ENCODE data around the gene TMEM139. TPM values are rescaled to one million over a fixed set of nuclear protein-coding genes. Genes with fewer than 3 reads are reported as not detected.

The TMEM139 gene
- total RNA-seq (2014; rRNA removed; shearing (Covaris generic)), result 4.0 and 7.3 TPM in 2 replicates
- polyA plus RNA-seq (2014; cell fraction: nucleus; rRNA removed), result 12.7 and 13.7 TPM in 2 replicates

DNA sequence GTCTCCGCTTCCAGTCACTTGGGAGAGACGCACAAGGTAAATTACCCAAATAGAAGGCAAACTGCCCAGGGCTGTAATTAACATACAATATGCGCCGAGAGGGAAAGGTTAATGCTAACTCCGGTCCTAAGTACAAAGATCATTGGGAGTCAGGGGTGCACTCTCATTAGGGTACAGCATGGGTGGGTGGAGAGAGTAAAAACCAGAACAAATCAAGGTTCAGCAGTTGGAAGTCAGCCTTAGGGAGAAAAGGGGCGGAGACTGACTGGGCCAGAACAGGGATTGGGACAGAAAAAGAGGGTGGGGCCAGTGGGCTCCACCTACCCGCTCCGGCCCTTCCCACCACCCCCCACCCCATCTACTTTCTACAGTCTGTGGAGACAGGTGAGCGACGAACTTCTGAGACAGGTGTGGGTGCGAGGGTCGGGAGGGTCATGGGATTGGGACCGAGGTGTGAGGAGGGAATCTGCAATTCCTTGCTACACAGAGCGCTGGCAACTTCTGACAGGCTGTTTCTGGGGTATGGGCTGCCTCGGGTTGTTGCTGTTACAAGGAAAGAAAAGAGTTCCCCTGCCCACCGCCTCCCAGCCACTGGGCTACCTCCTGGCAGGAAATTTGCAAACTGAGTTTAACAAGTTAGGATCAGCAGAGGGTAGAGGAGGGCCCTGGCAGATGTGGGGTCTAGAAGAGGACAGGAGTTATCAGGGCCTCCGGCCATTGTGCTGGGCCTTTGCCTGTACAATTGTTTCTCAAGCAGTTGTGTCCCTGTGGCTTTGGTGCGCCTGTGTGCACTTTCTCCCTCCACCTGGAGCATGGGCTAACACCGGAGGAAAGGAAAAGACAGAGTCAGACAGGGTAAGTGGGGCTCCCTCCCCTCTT, at the start of gene TMEM139:
TMEM139 (plus strand) TSS at position 368 of the 879 bp plus-strand sequence. CDS start 1,000 bp downstream, outside the sequence.
- DNase-seq (ENCODE audit: extremely low read depth, low read depth), result peak; percentile 26

DNA sequence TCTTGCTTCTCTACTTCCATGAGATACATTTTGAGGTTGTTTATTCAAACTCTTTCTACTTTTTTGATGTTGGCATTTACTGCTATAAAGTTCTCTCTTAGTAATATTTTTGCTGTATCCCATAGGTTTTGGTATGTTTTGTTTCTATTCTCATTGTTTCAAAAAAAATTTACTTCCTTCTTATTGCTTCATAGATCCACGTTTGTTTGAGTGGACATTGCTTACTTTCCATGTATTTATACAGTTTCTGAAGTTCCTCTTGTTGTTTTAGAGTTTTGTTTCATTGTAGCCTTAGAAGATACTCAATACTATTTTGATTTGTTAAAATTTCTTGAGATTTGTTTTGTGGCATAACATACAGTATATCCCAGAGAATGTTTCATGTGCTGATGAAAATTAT, 49.2 kb upstream of the TMEM139 start:
- DNase-seq (ENCODE audit: extremely low read depth, low read depth), result no peak

DNA sequence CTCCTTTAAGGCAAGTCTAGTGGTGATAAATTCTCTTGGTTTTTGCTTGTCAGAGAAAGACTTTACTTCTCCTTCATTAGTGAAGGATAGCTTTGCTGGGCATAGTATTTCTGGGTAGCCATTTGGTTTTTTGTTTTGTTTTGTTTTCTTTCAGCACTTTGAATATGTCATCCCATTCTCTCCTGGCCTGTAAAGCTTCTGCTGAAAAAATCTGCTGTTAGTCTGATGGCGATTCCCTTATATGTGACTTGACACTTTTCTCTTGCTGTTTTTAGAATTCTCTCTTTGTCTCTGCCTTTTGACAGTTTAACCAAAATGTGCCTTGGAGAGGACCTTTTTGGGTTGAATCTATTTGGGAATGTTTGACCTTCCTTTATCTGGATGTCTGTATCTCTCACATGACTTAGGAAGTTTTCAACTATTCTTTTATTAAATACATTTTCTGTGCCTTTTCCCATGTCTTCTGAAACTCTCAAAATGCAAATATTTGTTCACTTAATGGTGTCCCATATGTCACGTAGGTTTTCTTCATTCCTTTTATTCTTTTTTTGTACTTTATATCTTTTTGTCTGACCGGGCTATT, 48.3 kb upstream of the TMEM139 start:
- DNase-seq (ENCODE audit: extremely low read depth, low read depth), result no peak

DNA sequence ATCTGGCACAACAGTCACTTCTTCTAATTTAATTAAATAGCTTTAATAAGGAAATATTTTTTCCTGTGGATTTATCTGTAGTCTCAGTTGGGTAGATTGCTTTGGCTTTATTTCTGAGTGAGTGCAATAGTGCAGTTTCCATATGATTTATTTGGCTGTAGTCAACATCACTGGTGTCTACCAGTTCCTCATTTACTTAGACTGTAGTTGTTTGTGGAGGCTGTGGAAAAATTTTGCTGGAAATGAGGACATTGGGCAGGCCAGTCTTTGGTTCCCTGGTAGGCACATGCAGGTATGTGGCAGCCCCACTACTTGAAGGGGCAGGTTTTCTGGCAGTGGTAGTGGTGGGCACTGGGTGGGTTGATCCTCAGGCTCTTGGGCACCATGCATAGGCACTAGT, 47.4 kb upstream of the TMEM139 start:
- no peak for DNase-seq (ENCODE audit: extremely low read depth, low read depth)

DNA sequence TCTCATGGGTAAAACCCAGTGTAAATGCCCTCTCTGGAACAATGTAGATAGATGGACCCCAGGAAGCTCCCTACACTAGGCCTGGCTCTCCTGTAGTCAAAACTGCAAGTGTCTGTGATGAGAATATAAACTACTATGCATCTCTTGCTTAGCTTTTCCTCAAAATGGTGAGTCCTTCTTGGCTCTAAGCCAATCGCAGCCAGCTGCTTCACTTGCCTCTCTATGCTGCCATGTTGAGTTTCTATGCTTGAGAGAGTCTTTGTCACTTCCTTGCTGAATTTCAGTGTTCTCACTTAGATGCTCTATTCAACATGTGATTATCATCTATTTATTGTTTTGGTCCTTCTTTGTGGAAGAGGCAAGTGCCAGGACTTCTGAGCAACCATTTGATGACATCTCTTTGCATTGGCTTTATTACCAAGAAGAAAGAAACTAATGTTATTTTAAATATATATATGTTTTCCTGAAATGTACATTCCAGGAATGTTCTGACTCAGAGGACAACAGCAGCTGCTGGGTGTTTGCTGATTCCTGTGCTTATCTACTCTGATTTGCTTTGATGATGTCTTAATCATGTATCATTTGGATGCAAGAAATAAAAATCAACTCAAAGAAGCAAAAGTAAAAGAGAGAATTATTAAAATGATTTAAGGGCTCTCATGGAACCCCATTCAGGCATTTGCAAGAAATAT, 46.3 kb upstream of the TMEM139 start:
- DNase-seq (ENCODE audit: extremely low read depth, low read depth), result no peak

DNA sequence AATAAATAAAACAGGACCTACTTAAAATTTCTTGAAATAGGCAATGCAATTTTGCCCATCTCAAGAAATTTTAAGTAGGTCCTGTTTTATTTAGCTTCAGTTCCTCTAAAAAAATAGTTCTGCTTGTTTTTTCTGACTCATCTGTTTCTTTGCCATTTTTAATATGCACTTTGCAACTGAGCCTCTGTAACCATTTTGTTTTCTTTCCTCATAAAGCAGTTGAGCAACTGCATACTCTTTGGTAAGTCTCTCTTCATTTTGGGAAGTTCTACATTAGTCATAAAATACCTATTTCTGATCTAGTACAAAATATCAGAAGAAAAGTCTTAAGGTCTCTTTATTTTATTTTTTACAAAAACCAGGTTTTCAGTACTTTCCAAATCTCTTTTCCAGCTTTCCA, 44.9 kb upstream of the TMEM139 start:
- DNase-seq (ENCODE audit: extremely low read depth, low read depth), result no peak

DNA sequence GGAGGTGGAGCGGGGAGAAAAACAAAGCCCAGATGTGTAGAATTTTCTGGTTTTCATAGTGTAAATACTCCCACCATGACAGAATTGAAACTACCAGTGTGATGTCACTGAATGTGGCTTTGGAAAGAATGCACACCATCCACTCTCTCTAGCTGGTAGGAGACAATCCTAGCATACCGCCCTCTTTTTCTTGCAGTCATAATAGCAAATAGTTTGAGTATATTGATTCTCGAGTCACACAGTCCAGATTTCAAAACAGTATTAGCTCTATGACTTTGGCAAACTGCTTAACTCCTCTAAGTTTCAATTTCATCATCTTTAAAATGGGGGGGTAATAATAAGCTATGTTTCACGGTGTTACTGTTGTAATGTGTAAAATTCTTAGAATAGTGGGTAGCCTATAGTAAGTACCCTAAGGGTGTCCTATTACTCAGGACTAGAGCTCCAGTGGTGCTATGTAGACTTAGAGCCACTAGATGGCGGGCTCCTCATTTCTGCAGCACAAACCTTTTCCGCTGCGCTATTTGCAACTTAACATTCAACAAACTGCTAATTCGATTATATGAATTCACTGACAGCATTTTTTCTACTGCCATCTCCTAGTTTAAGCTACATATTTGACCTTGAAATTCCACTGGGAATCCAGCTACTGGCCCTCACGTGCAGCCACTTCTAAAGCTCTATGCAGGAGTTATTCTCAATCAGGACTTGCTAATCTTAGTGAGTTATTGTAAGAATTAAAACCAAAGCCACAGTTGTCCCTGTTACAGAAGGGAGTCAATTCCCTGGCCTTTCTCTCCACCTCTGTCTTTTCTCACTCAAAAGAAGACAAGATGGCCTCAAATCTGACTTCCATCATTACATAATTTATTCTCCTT, 44.2 kb upstream of the TMEM139 start:
- peak; percentile 67 for DNase-seq (ENCODE audit: extremely low read depth, low read depth)

DNA sequence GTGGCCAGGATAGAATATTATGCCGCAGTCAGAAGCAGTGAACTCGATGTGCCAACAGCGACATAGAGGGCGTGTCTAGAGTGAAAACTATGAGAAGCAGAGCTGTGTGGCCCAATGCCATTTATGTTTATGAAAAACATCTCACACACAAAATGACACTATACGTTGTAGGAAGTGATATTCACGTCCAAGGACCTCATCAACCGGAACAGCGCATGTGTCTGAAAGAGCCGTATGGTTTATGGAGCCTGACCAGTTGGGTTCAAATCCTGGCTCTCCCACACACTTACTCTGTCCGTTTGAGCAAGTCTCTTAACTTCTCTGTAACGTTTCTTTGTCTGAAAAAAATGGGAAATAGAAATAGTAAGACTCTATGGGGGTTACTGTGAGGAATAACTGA, 42.5 kb upstream of the TMEM139 start:
- no peak for DNase-seq (ENCODE audit: extremely low read depth, low read depth)

DNA sequence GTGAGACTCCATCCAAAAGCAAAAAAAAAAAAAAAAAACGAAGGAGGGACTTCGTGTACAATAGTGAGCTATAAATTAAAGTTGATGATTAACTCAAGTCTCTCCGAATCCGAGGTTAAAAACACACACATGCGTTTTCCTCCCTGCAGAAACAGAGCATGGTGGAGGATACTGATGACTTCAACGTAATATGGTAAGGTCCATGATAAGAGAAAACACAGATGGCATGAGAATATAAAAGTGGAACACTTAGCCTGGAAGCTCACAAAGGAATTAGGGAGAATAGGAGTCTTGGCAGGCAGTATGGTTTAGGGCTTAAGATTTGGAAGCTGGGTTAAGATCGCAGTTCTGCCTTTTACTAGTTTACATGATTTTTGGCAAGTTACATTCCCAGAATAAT, 41.6 kb upstream of the TMEM139 start:
- no peak for DNase-seq (ENCODE audit: extremely low read depth, low read depth)

DNA sequence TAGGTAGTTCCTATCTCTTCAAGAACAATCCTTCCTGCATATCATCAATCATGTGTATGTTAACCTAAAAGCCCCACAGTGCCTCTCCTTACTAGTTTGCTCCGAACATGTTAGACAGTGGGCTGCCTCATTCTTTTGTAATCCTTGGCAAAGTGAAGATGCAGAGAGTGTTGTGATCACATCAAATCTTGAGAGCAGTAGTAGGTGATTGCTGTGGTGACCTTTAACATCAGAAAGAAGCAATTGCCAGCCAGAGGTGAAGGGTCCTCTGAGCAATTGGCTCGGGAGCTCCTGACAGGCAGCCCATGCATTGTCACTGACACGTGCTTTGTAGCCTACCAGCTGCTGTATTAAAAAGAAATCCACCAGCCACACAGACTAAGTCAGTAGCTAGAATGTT, 41.1 kb upstream of the TMEM139 start:
- DNase-seq (ENCODE audit: extremely low read depth, low read depth), result no peak

DNA sequence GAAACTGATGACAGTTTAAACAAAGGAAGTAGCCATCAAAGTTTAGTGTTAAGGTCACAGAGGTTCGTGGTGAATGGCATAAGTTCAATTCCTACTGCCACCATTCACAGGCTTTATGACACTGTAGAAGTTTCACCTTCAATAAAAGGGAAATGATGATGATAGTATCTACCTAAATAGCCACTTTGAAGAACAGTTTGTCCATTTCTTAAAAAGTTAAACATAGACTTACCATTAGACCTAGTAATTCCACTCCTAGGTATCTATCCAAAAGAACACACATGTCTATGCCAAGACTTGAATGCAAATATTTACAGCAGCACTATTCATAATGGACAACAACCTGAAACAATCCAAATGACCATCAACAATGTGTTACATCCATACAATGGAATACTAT, 40.4 kb upstream of the TMEM139 start:
- no peak for DNase-seq (ENCODE audit: extremely low read depth, low read depth)

DNA sequence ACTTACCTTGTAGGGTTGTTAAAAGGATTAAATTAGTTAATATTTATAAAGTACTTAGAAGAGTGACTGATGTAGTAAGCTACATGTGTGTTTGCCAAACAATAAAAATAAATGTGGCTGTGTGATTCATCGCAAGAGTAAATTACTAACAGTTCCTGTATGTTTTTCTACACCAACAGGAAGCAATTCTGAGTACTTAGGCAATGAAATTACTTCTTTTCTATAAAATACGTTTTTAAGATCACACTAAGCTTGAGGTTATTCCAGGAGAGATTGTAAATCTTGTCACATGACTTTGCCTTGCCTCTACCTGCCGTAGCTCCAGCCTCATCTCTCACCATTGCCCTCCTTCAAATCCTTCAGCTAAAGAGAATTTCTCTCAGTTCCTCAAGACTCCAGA, 39.6 kb upstream of the TMEM139 start:
- DNase-seq (ENCODE audit: extremely low read depth, low read depth), result no peak

DNA sequence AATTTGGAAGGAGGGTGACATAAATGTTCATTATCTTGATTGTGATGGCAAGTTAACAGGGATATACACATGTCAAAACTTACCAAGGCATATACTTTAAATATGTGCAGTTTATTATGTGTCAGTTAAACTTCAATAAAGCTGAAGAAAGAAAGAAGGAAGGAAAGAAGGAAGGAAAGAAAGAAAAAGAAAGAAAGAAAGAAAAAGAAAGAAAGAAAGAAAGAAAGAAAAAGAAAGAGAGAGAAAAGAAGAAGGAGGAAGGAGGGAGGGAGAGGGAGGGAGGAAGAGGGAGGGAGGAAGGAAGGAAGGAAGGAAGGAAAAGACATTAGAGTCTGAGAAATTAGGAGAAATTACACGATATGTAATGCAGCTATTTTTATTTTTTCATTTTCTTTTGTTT, 37.4 kb upstream of the TMEM139 start:
- no peak for DNase-seq (ENCODE audit: extremely low read depth, low read depth)

DNA sequence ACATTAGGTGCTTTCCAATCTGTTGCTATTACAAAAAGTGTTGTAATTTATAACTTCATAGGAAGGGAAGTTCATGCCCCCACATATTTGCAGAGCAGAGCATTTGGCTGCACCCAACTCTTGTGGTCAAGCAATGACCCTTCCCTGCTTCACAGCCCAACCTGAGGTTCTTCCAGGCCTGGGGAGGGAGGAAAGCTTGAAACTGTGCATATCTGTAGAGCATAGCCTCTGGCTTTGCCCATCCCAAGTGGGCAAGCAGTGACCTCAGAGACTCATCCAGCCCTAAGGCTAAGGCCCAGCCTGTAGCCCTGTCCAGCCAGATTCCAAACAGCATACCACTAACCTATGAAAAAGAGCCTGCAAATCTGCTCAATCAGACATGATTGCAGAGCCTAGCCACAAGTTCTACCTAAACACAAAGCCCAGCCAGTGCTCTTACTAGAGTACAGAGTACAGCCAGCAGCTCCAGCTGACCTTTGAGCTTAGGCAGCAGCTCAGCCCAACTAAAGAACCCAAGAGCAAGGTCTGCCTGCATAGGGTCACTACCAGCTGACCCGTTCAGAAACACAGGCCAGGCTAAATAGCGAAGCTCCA, 35.9 kb upstream of the TMEM139 start:
- no peak for DNase-seq (ENCODE audit: extremely low read depth, low read depth)

DNA sequence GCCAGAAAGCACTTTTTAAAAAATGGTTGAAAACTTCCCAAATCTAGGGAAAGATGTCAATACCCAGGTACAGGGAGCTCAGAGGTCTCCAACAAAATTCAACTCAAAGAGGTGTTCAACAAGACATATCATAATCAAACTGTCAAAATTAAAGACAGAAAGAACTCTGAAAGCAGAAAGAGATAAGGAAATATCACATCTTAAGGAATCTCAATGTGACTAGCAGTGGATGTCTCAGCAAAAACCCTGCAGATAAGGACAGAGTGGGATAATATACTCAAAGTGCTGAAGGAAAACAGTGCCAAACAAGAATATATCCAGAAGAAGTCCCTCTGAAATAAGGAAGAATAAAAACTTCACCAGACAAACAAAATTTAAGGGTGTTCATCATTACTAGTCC, 34.6 kb upstream of the TMEM139 start:
- no peak for DNase-seq (ENCODE audit: extremely low read depth, low read depth)

DNA sequence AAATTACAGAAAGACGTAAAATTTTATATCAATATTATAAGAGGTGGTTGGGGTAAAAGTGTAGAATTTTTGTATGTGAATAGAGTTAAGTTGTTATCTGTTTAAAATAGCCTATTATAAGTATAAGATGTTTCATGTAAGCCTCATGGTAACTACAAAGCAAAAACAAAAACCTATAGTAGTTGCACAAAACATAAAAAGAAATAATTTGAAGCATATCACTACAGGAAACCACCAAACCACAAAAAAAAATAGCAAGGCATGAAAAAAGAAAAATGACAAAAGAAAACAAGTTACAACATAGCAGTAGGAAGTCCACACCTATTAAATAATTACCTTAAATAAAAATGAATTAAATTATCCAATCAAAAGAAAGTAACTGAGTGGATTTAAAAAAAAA, 33.9 kb upstream of the TMEM139 start:
- DNase-seq (ENCODE audit: extremely low read depth, low read depth), result no peak

DNA sequence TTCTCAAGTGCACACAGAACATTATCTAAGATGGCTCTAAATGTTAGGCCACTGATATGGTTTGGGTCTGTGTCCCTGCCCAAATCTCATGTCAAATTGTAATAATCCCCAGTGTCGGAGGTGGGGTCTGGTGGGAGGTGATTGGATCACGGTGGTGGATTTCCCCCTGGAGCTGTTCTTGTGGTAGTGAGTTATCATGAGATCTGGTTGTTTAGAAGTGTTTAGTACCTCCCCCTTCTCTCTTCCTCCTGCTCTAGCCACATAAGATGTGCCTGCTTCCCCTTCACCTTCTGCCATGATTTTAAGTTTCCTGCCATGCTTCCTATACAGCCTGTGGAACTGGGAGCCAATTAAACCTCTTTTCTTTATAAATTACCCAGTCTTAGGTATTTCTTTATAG, 32.8 kb upstream of the TMEM139 start:
- DNase-seq (ENCODE audit: extremely low read depth, low read depth), result no peak

DNA sequence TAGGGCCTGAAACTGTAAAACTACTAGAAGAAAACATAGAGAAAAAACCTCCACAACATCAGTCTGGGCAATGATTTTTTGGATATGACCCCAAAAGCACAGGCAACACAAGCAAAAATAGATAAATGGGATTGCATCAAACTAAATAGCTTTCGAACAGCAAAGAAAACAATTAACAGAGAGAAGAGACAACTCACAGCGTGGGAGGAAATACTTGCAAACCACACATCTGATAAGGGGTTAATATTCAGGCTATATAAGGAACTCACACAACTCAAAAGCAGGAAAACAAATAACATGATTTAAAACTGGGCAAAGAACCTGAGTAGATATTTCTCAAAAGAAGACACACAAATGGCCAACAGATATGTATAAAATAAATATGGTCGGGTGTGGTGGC, 29.2 kb upstream of the TMEM139 start:
- no peak for DNase-seq (ENCODE audit: extremely low read depth, low read depth)

DNA sequence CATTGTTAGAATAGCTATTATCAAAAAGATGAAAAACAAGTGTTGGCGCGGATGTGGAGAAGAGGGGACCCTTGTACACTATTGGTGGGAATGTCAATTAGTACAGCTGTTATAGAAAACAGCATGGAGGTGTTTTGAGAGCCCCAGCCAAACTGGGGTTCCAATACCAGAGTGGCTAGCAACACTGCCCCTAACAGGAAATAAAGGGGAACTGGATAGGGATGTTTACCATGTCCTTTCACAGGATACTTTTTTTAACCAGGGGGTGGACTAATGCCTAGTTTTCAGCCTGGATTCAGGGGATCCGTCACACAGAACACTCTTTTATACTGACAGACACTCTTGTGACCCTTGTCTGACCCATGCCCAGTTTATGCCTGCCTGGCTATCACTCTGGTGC, 28.4 kb upstream of the TMEM139 start:
- no peak for DNase-seq (ENCODE audit: extremely low read depth, low read depth)

DNA sequence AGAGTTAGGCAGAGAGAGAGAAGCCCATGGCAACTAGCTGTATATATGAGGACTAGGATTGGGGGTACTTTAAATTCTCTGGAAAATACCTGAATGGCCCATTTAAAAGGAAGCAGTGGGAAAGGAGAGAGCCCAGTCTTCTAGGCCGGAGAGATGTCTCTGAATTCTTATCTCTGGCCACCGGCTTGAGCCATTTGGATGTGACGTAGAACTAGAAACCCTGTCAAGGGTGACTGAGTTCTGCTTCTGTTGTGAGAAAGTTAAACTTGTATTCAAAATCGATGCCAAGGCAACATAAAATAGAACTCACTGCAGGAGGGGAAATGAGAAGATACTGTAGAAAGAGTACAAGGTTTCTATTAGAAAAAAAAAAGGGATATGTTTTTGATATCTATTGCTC, 27.8 kb upstream of the TMEM139 start:
- no peak for DNase-seq (ENCODE audit: extremely low read depth, low read depth)
